Measurements from ENCODE around the gene DHTKD1.

The DHTKD1 gene

GRCh38 chr10:12068449-12069269 is at the start of gene DHTKD1:
Gene DHTKD1 (plus strand): TSS chr10:12068954. CDS start chr10:12069034, 80 bp downstream.
- DNase-seq (ENCODE audit: low spot score): peak; percentile 100

- no peak for DNase-seq (ENCODE audit: low spot score)
Observed at GRCh38 chr10:12019283-12019971, 49.3 kb upstream of the DHTKD1 start.

- DNase-seq (ENCODE audit: low spot score): no peak
Observed at GRCh38 chr10:12020574-12020973, 48.2 kb upstream of the DHTKD1 start.

GRCh38 chr10:12022580-12023257 is 46.0 kb upstream of the DHTKD1 start:
- DNase-seq (ENCODE audit: low spot score): no peak

- DNase-seq (ENCODE audit: low spot score): no peak
Observed at GRCh38 chr10:12025591-12025990, 43.2 kb upstream of the DHTKD1 start.

- no peak for DNase-seq (ENCODE audit: low spot score)
Observed at GRCh38 chr10:12027539-12027938, 41.2 kb upstream of the DHTKD1 start.

GRCh38 chr10:12031404-12031803 is 37.4 kb upstream of the DHTKD1 start:
- no peak for DNase-seq (ENCODE audit: low spot score)

- no peak for DNase-seq (ENCODE audit: low spot score)
Observed at GRCh38 chr10:12036073-12036655, 32.6 kb upstream of the DHTKD1 start.

GRCh38 chr10:12041766-12042408 is 26.9 kb upstream of the DHTKD1 start:
- peak; percentile 48 for DNase-seq (ENCODE audit: low spot score)

- DNase-seq (ENCODE audit: low spot score): no peak
Observed at GRCh38 chr10:12042409-12042796, 26.4 kb upstream of the DHTKD1 start.

GRCh38 chr10:12042797-12043651 is 25.7 kb upstream of the DHTKD1 start, which contains the start of gene UPF2:
Gene UPF2 (minus strand): TSS chr10:12042809. CDS start chr10:12035423, 7,386 bp downstream.
- DNase-seq (ENCODE audit: low spot score): peak; percentile 98

GRCh38 chr10:12045596-12045995 is 23.2 kb upstream of the DHTKD1 start:
- DNase-seq (ENCODE audit: low spot score): no peak

GRCh38 chr10:12048547-12048946 is 20.2 kb upstream of the DHTKD1 start:
- no peak for DNase-seq (ENCODE audit: low spot score)

GRCh38 chr10:12050528-12050927 is 18.2 kb upstream of the DHTKD1 start:
- no peak for DNase-seq (ENCODE audit: low spot score)

- DNase-seq (ENCODE audit: low spot score): no peak
Observed at GRCh38 chr10:12051241-12051640, 17.5 kb upstream of the DHTKD1 start.

- no peak for DNase-seq (ENCODE audit: low spot score)
Observed at GRCh38 chr10:12055732-12056131, 13.0 kb upstream of the DHTKD1 start.

GRCh38 chr10:12056748-12057147 is 12.0 kb upstream of the DHTKD1 start:
- DNase-seq (ENCODE audit: low spot score): no peak

GRCh38 chr10:12061124-12061523 is 7.6 kb upstream of the DHTKD1 start:
- DNase-seq (ENCODE audit: low spot score): no peak

GRCh38 chr10:12062754-12063482 is 5.8 kb upstream of the DHTKD1 start:
- no peak for DNase-seq (ENCODE audit: low spot score)

GRCh38 chr10:12063483-12063818 is 5.3 kb upstream of the DHTKD1 start:
- no peak for DNase-seq (ENCODE audit: low spot score)
